GM18511 (cell line): ENCODE results near the gene RAB34.
"Not testable (repeated sequence)": the region's sequence is repeated elsewhere in the genome, so short reads cannot be mapped to it uniquely, and the experiment has no call there.

Experiments
- ATAC-seq: cut with Tn5 transposase; IDR thresholded peaks from one replicate; pipeline ENCODE4 v1.9.1; 2021; ENCODE audit warnings: mild to moderate bottlenecking, moderate library complexity; ENCODE audit not compliant: unreplicated experiment

RAB34 gene

GRCh38 chr17:28746611-28747050 lies 29.0 kb upstream of the RAB34 start:
- ATAC-seq, result no peak

DNA sequence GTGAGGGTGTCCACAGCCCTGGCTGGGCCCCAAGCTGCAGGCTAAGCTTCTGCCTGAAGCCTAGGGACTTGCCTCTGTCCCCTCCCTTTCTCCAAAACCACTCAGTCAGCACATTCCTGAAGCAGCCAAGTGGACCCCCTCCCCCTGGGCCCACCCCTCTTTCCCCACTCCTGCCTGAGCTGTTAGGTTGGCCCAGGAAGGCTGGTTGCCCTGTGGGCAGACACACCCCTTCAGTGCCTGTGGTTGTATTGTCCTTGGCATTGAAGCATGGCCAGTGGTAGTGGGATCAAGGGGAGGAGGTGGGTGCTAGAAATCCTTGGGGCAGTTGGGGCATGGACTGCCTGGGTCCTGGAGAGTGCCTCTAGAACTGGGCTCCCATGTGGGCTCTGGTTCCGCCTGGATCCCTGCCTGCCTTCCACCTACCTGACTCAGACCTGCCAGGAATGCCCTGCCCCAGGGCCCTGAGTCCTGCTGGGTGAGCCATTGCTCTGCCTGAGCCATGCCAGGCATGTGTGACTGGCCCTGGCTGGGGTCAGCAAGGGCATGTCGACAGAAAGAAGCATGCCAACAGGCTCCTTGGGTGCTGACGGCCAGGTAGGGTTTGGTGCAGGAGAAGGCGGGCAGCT lies 28.2 kb upstream of the RAB34 start:
- ATAC-seq, result no peak

DNA sequence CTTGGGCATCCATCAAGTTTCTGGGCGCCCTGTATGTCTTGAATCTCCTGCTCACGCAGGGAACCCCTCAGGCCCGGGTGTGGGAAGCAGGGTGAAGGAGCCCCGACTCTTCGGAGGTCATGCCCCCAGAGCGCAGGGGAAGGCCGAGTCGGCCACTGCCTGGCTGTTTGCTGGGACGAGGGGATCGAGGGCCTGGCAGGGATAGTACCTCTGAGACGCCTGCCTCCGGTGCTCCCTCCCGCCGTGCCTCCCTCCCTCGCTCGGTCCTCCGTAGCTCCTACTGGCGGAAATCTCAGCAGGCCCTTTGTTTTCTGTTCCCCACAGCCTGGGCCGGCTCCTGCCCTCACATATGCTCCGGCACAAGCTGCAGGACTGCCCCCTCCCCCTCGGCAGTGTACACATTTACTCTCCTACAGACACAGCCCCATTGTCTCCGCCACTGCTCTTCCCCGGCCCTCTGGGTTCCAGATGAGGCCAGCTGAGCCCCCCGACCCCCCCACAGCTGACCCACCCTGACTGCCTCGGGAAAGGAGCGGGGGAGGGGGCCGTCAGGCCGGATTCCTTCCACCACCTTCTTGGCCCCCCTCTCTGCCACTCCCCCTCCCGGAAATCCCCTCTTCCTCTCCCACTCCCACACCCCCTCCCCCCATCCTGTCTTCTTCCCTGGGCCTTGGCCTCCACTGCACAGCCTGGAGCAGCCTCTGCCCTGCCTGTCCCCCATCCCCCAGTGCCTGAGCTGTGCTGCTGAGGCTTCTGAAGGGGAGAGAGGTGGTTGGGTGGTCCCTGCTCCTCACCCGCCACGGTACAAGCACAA lies 27.5 kb upstream of the RAB34 start:
- no peak for ATAC-seq

DNA sequence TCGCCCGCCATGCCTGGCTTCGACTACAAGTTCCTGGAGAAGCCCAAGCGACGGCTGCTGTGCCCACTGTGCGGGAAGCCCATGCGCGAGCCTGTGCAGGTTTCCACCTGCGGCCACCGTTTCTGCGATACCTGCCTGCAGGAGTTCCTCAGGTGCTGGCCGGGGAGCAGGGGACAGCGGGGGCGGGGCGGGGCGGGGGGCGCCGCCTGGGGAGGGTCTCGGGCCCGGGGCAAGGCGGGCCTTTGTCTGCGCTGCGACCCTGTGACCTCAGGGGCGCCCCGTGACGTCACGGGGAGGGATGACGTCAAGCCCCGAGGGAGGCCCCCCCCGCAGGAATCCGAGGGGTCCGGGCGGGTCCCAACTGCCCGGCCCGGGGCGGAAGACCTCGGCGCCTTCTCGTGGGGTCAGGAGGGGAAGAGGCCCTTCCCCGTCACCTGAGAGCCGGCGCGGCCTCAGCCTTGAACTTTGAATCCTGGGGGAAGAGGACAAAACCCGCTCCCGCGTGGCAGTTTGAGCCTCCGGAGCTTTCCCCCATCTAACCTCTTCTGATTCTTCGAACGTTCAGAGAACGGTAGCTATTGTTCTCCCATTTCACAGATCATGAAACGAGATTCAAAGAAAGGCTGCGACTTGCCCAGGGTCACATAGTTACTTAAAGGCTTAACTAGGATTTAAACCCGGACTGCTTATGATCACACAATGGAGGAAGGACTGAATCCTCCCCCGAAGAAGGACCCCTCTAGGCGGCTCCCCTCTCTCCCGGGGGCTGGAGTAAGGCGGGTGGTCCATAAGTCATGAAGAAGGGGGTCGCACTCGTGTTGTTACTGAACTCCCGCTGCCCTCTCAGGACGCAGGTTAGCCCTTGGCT lies 26.7 kb upstream of the RAB34 start:
- ATAC-seq, result peak; percentile 17

DNA sequence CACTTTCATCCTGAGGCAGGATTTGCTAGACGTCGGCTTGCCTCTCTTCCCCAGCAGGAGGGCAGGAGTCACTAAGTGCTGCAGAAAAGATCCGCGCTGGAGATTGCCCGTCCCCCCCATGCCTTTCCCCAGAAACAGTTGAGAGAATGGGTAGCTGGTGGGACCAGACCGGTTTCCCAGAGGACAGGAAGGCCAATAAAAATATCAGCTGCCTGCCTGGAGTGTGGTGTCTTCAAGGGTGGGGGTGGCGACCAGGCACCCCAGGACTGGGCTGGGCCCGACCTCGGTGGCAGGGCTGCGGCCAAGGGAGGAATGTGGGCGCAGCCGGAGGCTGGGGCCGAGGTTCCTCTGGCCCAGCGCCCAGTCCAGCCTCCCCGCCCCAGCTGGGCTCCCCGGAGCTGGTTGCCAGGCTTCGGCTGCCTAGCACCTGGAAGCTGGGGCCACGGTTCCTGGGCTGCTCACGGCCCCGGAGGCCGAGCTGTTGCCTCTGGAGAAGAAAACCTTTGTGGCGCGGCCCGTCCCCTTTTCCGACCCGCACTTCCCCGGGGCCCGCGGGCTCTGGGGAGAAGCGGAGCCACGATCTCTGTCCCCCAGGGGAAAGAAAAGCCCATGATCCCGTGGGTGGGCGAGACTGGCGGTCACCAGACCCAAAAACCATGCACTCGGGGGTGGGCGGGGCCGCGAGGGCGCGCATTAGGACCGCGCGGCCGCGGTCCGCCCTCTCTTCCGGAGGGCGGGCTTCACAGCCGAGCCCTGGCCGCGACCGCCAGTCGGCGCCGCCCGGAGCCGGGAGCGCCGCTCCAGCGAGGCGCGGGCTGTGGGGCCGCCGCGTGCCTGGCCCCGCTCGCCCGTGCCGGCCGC lies 25.8 kb upstream of the RAB34 start, which contains the start of gene TRAF4:
TSS of gene TRAF4 (plus strand) at position 769 of the 861 bp plus-strand sequence. CDS start 102 bp downstream, outside the sequence.
- ATAC-seq, result peak; percentile 65

DNA sequence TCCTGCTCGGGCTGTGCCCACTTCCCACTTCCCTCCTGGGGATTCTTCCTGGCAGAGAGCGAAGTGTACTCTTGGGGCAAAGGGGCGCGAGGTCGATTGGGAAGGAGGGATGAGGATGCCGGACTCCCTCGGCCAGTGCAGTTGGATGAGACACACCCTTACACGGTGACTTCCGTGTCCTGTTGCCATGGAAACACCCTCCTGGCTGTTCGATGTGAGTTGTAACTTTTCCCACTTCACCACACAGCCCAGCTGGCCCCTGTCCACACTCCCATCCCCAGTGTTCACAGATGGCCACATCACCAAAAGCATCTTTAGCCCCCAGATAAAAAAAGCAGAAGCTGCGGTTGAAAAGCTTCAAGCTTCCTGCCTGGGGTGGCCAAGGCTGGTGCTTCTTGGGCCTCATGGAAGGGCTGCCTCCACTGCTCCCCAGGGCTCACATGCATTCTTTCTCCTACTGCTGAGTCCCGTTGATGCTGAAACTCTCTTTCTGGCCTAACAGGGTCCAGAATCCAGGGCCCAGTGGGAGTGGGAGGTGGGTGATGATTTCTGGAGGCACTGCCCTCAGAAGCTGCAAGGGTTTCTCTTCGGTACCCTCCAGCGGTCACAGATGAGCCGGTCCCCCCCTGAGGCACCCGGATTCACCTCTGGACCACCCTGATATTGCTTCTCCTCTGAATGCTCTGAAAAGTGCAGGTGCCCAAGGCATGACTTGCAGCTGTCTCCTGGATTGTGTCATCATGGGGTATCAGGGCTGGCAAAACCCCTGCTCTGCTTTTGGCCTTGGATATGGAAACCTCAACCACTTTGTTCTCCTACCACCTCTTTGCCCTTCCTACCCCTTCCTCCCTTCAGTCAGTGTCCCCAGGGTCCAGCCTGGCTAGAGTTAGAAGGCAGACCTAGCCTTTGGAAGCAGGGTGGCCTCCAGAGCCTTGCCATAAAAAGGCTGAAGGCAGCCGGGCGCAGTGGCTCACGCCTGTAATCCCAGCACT lies 24.0 kb upstream of the RAB34 start:
- no peak for ATAC-seq

- ATAC-seq, result no peak
Observed at GRCh38 chr17:28740406-28741357, 23.0 kb upstream of the RAB34 start.

DNA sequence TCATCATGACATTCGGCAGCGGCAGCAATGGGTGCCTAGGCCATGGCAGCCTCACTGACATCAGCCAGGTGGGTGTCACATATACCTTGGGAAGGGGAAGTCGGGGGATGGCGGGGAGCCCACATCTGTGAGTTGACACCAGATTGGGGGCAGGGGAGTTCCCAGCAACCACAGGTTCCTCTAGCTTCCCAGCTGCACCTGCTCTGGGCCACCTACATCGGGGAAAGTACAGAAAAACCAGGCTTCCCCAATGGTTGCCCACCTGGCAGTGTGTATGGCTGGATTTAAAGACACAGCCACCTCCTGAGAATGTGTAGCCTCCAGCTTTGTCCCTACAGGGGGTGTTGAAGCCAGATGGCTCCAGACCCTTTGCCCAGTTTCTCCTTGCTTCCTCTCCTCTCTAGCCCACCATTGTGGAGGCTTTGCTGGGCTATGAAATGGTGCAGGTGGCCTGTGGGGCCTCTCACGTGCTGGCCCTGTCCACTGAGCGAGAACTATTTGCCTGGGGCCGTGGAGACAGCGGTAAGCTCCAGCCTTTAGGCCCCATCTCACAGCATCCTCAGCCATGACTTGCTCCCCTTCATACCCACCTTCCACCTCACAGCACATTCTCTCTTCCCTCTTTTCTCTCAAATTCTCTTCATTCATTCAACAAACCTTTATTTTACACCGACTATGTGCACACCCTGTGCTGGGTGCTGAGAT lies 21.2 kb upstream of the RAB34 start:
- no peak for ATAC-seq

DNA sequence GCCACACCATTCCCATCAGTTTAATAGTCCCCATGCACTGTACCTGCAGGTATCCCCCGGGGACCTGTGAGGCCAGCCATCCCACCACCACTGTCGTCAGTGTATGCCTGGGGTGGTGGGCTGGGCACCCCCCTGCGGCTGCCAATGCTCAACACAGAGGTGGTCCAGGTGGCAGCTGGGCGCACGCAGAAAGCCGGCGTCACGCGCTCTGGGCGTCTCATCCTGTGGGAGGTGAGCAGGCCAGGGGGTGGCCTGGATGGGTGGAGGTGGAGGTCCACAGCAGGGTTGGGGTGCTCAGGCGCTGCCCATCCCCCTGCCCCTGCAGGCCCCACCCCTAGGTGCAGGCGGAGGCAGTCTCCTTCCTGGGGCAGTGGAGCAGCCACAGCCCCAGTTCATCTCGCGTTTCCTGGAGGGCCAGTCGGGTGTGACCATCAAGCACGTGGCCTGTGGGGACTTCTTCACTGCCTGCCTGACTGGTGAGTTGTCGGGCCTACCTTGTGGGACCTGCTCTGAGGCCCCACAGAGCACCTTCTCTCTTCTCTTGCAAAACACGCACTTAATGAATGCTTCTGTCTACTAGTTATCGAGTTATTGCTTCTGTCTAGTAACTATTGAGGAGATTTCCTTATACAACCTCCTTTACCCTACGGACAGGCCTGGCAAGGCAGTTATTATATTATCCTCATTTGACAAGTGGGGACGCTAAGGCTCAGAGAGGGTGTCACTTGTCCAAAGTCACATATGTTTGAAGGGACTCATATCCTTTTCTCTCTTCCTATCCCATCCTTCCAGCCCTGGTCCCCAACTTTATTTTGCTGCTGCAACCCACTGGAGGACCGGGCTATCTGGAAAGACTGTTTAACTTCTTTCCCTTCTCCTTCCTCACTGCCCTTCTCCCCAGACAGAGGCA lies 20.4 kb upstream of the RAB34 start:
- ATAC-seq, result peak; percentile 71

GRCh38 chr17:28737316-28737715 lies 19.6 kb upstream of the RAB34 start:
- no peak for ATAC-seq

- ATAC-seq, result not testable (repeated sequence)
Observed at GRCh38 chr17:28735913-28736769, 18.5 kb upstream of the RAB34 start.

DNA sequence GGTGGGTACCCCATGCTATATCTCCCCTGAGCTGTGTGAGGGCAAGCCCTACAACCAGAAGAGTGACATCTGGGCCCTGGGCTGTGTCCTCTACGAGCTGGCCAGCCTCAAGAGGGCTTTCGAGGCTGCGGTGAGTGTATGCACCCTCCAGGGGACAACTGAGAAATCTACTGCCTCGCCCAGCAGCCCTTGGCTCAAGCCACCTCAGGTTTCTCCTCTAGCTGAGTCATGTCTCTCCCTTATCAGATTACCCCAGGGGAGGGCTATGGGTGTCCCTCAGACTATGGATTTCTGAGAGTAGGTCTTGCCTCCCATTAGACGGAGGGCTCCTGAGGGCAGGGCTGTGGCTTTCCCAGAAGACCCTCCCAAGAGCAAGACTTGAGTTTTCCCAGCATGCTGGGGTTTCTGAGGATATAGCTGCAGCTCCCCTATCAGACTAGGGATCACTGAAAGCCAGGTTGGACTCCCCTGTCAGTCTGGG lies 17.6 kb upstream of the RAB34 start:
- no peak for ATAC-seq

- no peak for ATAC-seq
Observed at GRCh38 chr17:28734712-28735241, 17.1 kb upstream of the RAB34 start.

GRCh38 chr17:28733346-28733745 lies 15.7 kb upstream of the RAB34 start:
- ATAC-seq, result no peak

DNA sequence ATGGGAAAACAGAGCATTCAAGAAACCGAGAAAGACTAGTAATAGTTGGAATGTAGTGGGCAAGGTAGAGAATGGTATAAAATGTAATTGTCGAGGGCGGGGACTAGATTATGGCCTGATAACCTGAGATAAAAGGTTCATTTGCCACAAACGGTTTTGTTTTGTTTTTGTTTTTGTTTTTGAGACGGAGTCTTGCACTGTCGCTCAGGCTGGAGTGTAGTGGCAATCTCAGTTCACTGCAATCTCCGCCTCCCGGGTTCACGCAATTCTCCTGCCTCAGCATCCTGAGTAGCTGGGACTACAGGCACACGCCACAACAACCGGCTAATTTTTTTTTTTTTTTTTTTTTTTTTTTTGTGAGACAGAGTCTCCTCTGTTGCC lies 12.3 kb upstream of the RAB34 start:
- no peak for ATAC-seq
